K562 (cell line): ENCODE measurements around the gene SLC25A45. TPM values are rescaled to one million over a fixed set of nuclear protein-coding genes. Genes with fewer than 3 reads are reported as not detected.
A peak's percentile ranks its signal among the peaks of the same experiment; 100 is the strongest.

Experiments used
- CHD1 ChIP-seq: fragments of 200-600 bp; sonication (generic); IDR thresholded peaks from one replicate; pipeline ENCODE4 v1.6.1; 2012; ENCODE audit warnings: mild to moderate bottlenecking, moderate library complexity, low read length, inconsistent platforms
- FOXO4 ChIP-seq: fragments of 450-650 bp; formaldehyde crosslinking; IDR thresholded peaks from 2 replicates; pipeline ENCODE4 v1.4.0; 2020; ENCODE audit warnings: mild to moderate bottlenecking, moderate library complexity
- HCFC1 ChIP-seq: IDR thresholded peaks from 2 replicates; pipeline ENCODE4 v1.6.1; 2012; ENCODE audit warnings: low read depth, low read length, improper control_type of control experiment
- HDGF ChIP-seq: fragments of 450-650 bp; IDR thresholded peaks from 2 replicates; pipeline ENCODE4 v1.6.1; 2016
- IRF1 ChIP-seq: sonication (generic); formaldehyde crosslinking; IDR thresholded peaks from 2 replicates; pipeline ENCODE4 v1.8.0; 2022; ENCODE audit warnings: missing genetic modification reagents, mild to moderate bottlenecking, borderline replicate concordance
- JUND ChIP-seq, 2 experiments: IDR thresholded peaks; 2 replicates in 1 of 2; 3 replicates in 1 of 2; pipeline ENCODE4 v1.6.1; 2011; ENCODE audit warnings: borderline replicate concordance in 2 of 2, low read depth in 2 of 2, low read length in 2 of 2, improper control_type of control experiment in 1 of 2, missing biosample characterization in 1 of 2, missing genetic modification characterization in 1 of 2, missing genetic modification reagents in 1 of 2
- MCM2 ChIP-seq: fragments of 450-650 bp; IDR thresholded peaks from 2 replicates; pipeline ENCODE4 v1.6.1; 2017; ENCODE audit warnings: low read depth, mild to moderate bottlenecking
- NR1H2 ChIP-seq: sonication (generic); formaldehyde crosslinking; IDR thresholded peaks from 2 replicates; pipeline ENCODE4 v1.4.0; 2020; ENCODE audit warnings: mild to moderate bottlenecking, missing genetic modification reagents
- NUFIP1 ChIP-seq: fragments of 450-650 bp; IDR thresholded peaks from 2 replicates; pipeline ENCODE4 v1.6.1; 2018; ENCODE audit not compliant: partially characterized antibody
- POLR2G ChIP-seq: fragments of 200-400 bp; formaldehyde crosslinking; IDR thresholded peaks from 2 replicates; pipeline ENCODE4 v1.6.1; 2017; ENCODE audit warnings: low read depth, mild to moderate bottlenecking, antibody characterized with exemption, low read length, moderate library complexity
- PYGO2 ChIP-seq: fragments of 450-650 bp; IDR thresholded peaks from 2 replicates; pipeline ENCODE4 v1.6.1; 2016; ENCODE audit warnings: mild to moderate bottlenecking, missing genetic modification characterization, moderate library complexity, missing compliant biosample characterization
- SUPT5H ChIP-seq: fragments of 450-650 bp; IDR thresholded peaks from 2 replicates; pipeline ENCODE4 v1.6.1; 2016
- ZNF253 ChIP-seq: fragments of 250-450 bp; sonication (Bioruptor Pico); conservative IDR thresholded peaks from 2 replicates; pipeline ENCODE4 v1.6.1; 2021; ENCODE audit warnings: mild to moderate bottlenecking
- ZZZ3 ChIP-seq: fragments of 450-650 bp; IDR thresholded peaks from 2 replicates; pipeline ENCODE4 v1.6.1; 2016; ENCODE audit warnings: antibody characterized with exemption, mild to moderate bottlenecking, moderate library complexity
- polyA plus RNA-seq, 8 experiments: library from polyadenylated mRNA; depleted of rRNA in 4 of 8; stranded (reverse) in 5 of 8; unstranded in 3 of 8; fragments of >200 nt; fragmentation: Nextera tagmentation in 2 of 8; fragmentation: Illumina TruSeq in 1 of 8; extraction: Ambion mirVana in 2 of 8; extraction: Trizol in 1 of 8; gene quantifications; 2 replicates each; pipeline versions ENCODE4 v1.2.1 to v1.2.3, GENCODE V29; 2011 to 2014; ENCODE audit warnings: inconsistent platforms in 1 of 8, missing spikeins in 1 of 8
- total RNA-seq, 7 experiments: library from RNA; depleted of rRNA in 6 of 7; stranded (reverse); fragments of >200 nt in 6 of 7; fragmentation: Illumina TruSeq in 2 of 7; extraction: Trizol in 2 of 7; gene quantifications; 2 replicates each; pipeline versions ENCODE4 v1.2.1 to v1.2.3, GENCODE V29; 2011 to 2021; ENCODE audit warnings: low replicate concordance in 1 of 7
- TF ChIP-seq, protein P1 (sequence below), 2 experiments: IDR thresholded peaks; 2 replicates each; pipeline ENCODE4 v1.6.1; 2012; ENCODE audit warnings: improper control_type of control experiment in 2 of 2, low read depth in 2 of 2, low read length in 2 of 2, borderline replicate concordance in 1 of 2
- TF ChIP-seq, protein P2 (sequence below): fragments of 150-350 bp; conservative IDR thresholded peaks from 2 replicates; pipeline ENCODE4 v1.6.1; 2014; ENCODE audit warnings: low read length
- TF ChIP-seq, protein P3 (sequence below): fragments of 450-650 bp; formaldehyde crosslinking; IDR thresholded peaks from 2 replicates; pipeline ENCODE4 v1.4.0; 2020; ENCODE audit warnings: mild to moderate bottlenecking
- TF ChIP-seq, protein P4 (sequence below): sonication (generic); formaldehyde crosslinking; IDR thresholded peaks from 2 replicates; pipeline ENCODE4 v1.8.0; 2022; ENCODE audit warnings: mild to moderate bottlenecking, missing genetic modification reagents

SLC25A45 gene
- total and polyA plus RNA-seq, 9 of the 15 experiments (the other 6 are each of a cell fraction or from before 2014, with no cell fraction given) = 0.15 to 2.3 (median 0.68) TPM

DNA sequence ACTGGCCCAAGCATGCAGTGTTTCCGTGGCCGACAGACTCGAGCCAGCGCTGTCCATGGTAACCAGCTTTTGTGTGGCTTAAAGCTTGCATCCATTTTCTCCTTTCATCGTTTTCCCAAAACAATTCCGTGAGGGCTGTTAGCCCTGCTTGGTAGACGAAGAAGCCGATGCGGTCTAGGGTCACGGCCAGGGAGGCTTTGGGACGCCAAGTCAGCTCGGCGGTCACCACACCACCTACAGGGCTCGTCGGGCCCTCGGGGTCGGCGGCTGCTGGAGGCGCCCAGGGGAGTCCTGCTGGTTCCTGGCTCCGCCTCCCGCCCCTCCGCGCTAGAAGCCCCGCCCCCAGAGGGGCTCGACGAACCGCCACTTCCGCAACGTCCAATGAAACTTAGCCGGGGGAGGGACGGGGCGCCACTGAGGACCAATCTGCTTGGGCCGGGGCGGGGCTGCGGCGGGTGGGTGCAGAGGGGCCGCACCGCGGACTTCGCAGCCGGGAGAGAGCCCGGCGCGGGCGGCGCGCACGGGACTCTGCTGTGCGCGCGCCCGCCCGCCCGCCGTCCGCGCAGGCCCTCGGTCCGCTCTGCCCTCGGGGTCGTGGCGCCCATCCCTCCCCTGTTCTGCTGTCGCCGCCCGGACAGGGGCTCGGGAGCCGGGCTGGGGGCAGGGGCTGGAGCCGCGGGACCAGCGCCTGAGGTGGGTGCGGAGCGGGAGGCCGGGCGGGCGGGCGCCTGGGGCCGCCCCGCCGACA, 28.0 kb downstream of the SLC25A45 start, which contains the start of gene TIGD3 (continued):
- TF ChIP-seq, protein P1, sequence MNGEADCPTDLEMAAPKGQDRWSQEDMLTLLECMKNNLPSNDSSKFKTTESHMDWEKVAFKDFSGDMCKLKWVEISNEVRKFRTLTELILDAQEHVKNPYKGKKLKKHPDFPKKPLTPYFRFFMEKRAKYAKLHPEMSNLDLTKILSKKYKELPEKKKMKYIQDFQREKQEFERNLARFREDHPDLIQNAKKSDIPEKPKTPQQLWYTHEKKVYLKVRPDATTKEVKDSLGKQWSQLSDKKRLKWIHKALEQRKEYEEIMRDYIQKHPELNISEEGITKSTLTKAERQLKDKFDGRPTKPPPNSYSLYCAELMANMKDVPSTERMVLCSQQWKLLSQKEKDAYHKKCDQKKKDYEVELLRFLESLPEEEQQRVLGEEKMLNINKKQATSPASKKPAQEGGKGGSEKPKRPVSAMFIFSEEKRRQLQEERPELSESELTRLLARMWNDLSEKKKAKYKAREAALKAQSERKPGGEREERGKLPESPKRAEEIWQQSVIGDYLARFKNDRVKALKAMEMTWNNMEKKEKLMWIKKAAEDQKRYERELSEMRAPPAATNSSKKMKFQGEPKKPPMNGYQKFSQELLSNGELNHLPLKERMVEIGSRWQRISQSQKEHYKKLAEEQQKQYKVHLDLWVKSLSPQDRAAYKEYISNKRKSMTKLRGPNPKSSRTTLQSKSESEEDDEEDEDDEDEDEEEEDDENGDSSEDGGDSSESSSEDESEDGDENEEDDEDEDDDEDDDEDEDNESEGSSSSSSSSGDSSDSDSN (IDR thresholded peaks at IDR 0.05; ENCODE audit: borderline replicate concordance in 1 of 2, low read depth in 2 of 2, low read length in 2 of 2) = 0 out of 4 replicates have a peak, but pooled peaks of 1 of the 2 experiments have one; percentile 24
- TF ChIP-seq HDGF = no peak
- TF ChIP-seq ZZZ3 = no peak
- no peak for TF ChIP-seq ZNF253 (CRISPR knock-in tag)
- TF ChIP-seq HCFC1 = no peak
- TF ChIP-seq NR1H2 (CRISPR knock-in tag) = no peak
- no peak for TF ChIP-seq PYGO2
- TF ChIP-seq CHD1 = no peak
- TF ChIP-seq FOXO4 (CRISPR knock-in tag) = no peak
- peak; percentile 88 for TF ChIP-seq POLR2G
- TF ChIP-seq MCM2 = no peak
- no peak for TF ChIP-seq IRF1 (CRISPR knock-in tag)
- no peak for TF ChIP-seq NUFIP1
- TF ChIP-seq SUPT5H = no peak
- TF ChIP-seq JUND (IDR thresholded peaks at IDR 0.05; ENCODE audit: borderline replicate concordance, low read depth, low read length) = no peak
- no peak for TF ChIP-seq JUND (tag; IDR thresholded peaks at IDR 0.05; ENCODE audit: borderline replicate concordance, low read depth, low read length)
- TF ChIP-seq, protein P2, sequence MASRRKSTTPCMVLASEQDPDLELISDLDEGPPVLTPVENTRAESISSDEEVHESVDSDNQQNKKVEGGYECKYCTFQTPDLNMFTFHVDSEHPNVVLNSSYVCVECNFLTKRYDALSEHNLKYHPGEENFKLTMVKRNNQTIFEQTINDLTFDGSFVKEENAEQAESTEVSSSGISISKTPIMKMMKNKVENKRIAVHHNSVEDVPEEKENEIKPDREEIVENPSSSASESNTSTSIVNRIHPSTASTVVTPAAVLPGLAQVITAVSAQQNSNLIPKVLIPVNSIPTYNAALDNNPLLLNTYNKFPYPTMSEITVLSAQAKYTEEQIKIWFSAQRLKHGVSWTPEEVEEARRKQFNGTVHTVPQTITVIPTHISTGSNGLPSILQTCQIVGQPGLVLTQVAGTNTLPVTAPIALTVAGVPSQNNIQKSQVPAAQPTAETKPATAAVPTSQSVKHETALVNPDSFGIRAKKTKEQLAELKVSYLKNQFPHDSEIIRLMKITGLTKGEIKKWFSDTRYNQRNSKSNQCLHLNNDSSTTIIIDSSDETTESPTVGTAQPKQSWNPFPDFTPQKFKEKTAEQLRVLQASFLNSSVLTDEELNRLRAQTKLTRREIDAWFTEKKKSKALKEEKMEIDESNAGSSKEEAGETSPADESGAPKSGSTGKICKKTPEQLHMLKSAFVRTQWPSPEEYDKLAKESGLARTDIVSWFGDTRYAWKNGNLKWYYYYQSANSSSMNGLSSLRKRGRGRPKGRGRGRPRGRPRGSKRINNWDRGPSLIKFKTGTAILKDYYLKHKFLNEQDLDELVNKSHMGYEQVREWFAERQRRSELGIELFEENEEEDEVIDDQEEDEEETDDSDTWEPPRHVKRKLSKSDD = no peak
- TF ChIP-seq, protein P3, sequence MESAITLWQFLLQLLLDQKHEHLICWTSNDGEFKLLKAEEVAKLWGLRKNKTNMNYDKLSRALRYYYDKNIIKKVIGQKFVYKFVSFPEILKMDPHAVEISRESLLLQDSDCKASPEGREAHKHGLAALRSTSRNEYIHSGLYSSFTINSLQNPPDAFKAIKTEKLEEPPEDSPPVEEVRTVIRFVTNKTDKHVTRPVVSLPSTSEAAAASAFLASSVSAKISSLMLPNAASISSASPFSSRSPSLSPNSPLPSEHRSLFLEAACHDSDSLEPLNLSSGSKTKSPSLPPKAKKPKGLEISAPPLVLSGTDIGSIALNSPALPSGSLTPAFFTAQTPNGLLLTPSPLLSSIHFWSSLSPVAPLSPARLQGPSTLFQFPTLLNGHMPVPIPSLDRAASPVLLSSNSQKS = no peak
- TF ChIP-seq, protein P4, sequence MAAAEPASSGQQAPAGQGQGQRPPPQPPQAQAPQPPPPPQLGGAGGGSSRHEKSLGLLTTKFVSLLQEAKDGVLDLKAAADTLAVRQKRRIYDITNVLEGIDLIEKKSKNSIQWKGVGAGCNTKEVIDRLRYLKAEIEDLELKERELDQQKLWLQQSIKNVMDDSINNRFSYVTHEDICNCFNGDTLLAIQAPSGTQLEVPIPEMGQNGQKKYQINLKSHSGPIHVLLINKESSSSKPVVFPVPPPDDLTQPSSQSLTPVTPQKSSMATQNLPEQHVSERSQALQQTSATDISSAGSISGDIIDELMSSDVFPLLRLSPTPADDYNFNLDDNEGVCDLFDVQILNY (CRISPR knock-in tag) = no peak
